IMR-90 (cell line): ENCODE results near the gene RAB31. TPM values are rescaled to one million over a fixed set of nuclear protein-coding genes. Genes with fewer than 3 reads are reported as not detected.

Source experiments
- ATAC-seq: fragments of 200-7000 bp; cut with Tn5 transposase; 2 replicates; pipeline ENCODE4 v1.9.1; 2020; ENCODE audit warnings: low read depth, mild to moderate bottlenecking, moderate library complexity
- BruUV-seq: library from RNA; stranded (reverse); fragments of 400-500 nt; replicated peaks from 2 replicates; lab custom pipeline; 2021; lab: Mats Ljungman, UMichigan
- CTCF ChIA-PET: fragments of 300-600 bp; formaldehyde crosslinking; extraction: SDS; loops from one replicate; lab custom pipeline; 2021; ENCODE audit warnings: antibody characterized with exemption; lab: Yijun Ruan, JAX
- POLR2A ChIA-PET: fragments of 300-600 bp; sonication (Branson Sonifier 250); formaldehyde crosslinking; loops from one replicate; lab custom pipeline; 2022; ENCODE audit warnings: antibody characterized with exemption; ENCODE audit not compliant: unreplicated experiment; lab: Charles Lee
- DNase-seq: peaks from one replicate; pipeline ENCODE4 v3.0.0; 2013
- H2AFZ ChIP-seq: replicated peaks from 2 replicates; pipeline ENCODE3; 2013; ENCODE audit warnings: low read length, mild to moderate bottlenecking; ENCODE audit not compliant: poor library complexity
- H2AK5ac ChIP-seq: 2 replicates; pipeline ENCODE4 v1.6.1; 2013; ENCODE audit warnings: low read depth, low read length, inconsistent platforms
- H2AK9ac ChIP-seq: replicated peaks from 2 replicates; pipeline ENCODE3; 2013; ENCODE audit warnings: mild to moderate bottlenecking, low read depth, low read length, moderate library complexity; ENCODE audit not compliant: poor library complexity
- H2BK120ac ChIP-seq: 2 replicates; pipeline ENCODE4 v1.6.1; 2013; ENCODE audit warnings: low read depth, low read length, inconsistent platforms
- H2BK15ac ChIP-seq: 3 replicates; pipeline ENCODE4 v1.6.1; 2013; ENCODE audit warnings: low read depth, low read length, inconsistent platforms
- H2BK20ac ChIP-seq: 2 replicates; pipeline ENCODE4 v1.6.1; 2013; ENCODE audit warnings: low read depth, mild to moderate bottlenecking, inconsistent platforms, low read length, moderate library complexity
- H2BK5ac ChIP-seq: 2 replicates; pipeline ENCODE4 v1.6.1; 2013; ENCODE audit warnings: mild to moderate bottlenecking, low read depth, low read length, inconsistent platforms; ENCODE audit not compliant: poor library complexity, severe bottlenecking
- H3K14ac ChIP-seq: replicated peaks from 2 replicates; pipeline ENCODE4 v1.6.1; 2013; ENCODE audit warnings: low read depth, low read length, inconsistent platforms
- H3K18ac ChIP-seq: 2 replicates; pipeline ENCODE4 v1.6.1; 2013; ENCODE audit warnings: low read depth, low read length, control low read depth
- H3K23ac ChIP-seq: 2 replicates; pipeline ENCODE4 v1.6.1; 2013; ENCODE audit warnings: low read depth, low read length, inconsistent platforms
- H3K27ac ChIP-seq: 2 replicates; pipeline ENCODE4 v1.5.1; 2013; ENCODE audit warnings: mild to moderate bottlenecking, control low read depth, low read length; ENCODE audit not compliant: insufficient read depth
- H3K27me3 ChIP-seq: 2 replicates; pipeline ENCODE4 v1.6.1; 2013; ENCODE audit warnings: low read length; ENCODE audit not compliant: control insufficient read depth, insufficient read depth
- H3K36me3 ChIP-seq: 2 replicates; pipeline ENCODE4 v1.6.1; 2013; ENCODE audit warnings: low read length, mixed read lengths; ENCODE audit not compliant: control insufficient read depth, insufficient read depth
- H3K4ac ChIP-seq: 2 replicates; pipeline ENCODE4 v1.6.1; 2013; ENCODE audit warnings: low read depth, low read length, inconsistent platforms
- H3K4me1 ChIP-seq: 2 replicates; pipeline ENCODE4 v1.6.1; 2013; ENCODE audit warnings: low read length, mixed read lengths; ENCODE audit not compliant: control insufficient read depth, insufficient read depth
- H3K4me2 ChIP-seq: 2 replicates; pipeline ENCODE4 v1.6.1; 2013; ENCODE audit warnings: low read depth, mild to moderate bottlenecking, control low read depth, low read length, moderate library complexity
- H3K4me3 ChIP-seq: 2 replicates; pipeline ENCODE4 v1.5.1; 2013; ENCODE audit warnings: low read depth, mild to moderate bottlenecking, control low read depth, low read length, moderate library complexity; ENCODE audit not compliant: insufficient read depth
- H3K56ac ChIP-seq: 2 replicates; pipeline ENCODE4 v1.6.1; 2013; ENCODE audit warnings: low read length, inconsistent platforms; ENCODE audit not compliant: insufficient read depth; ENCODE audit errors: extremely low read depth
- H3K79me1 ChIP-seq, 2 experiments: 2 replicates each; pipeline ENCODE4 v1.6.1; 2013; ENCODE audit warnings: low read length in 2 of 2, inconsistent platforms in 1 of 2, low read depth in 1 of 2
- H3K9ac ChIP-seq: 2 replicates; pipeline ENCODE4 v1.6.1; 2013; ENCODE audit warnings: low read depth, low read length, control low read depth
- H3K9me1 ChIP-seq: 2 replicates; pipeline ENCODE4 v1.6.1; 2013; ENCODE audit warnings: low read length, inconsistent platforms; ENCODE audit not compliant: insufficient read depth
- H3K9me3 ChIP-seq: 2 replicates; pipeline ENCODE4 v1.6.1; 2013; ENCODE audit warnings: low read length; ENCODE audit not compliant: control insufficient read depth, insufficient read depth
- H4K20me1 ChIP-seq: 2 replicates; pipeline ENCODE4 v1.6.1; 2013; ENCODE audit warnings: low read length, inconsistent platforms; ENCODE audit not compliant: insufficient read depth
- H4K5ac ChIP-seq: 2 replicates; pipeline ENCODE4 v1.6.1; 2013; ENCODE audit warnings: mild to moderate bottlenecking, low read depth, low read length, control low read depth
- H4K8ac ChIP-seq, 2 experiments: 2 replicates each; pipeline ENCODE4 v1.6.1; 2013; ENCODE audit warnings: low read depth in 2 of 2, low read length in 2 of 2, control low read depth in 1 of 2, inconsistent platforms in 1 of 2
- H4K91ac ChIP-seq: 2 replicates; pipeline ENCODE4 v1.6.1; 2013; ENCODE audit warnings: low read depth, low read length, inconsistent platforms; ENCODE audit not compliant: insufficient read depth
- MAZ ChIP-seq: IDR thresholded peaks from 2 replicates; pipeline ENCODE4 v1.6.1; 2012; ENCODE audit warnings: low read depth, mild to moderate bottlenecking, low read length, improper control_type of control experiment, moderate library complexity, borderline replicate concordance
- MXI1 ChIP-seq: IDR thresholded peaks from 2 replicates; pipeline ENCODE4 v1.6.1; 2012; ENCODE audit warnings: low read depth, mild to moderate bottlenecking, low read length, moderate library complexity, borderline replicate concordance
- NFE2L2 ChIP-seq: fragments of 150-350 bp; IDR thresholded peaks from 2 replicates; pipeline ENCODE4 v1.6.1; 2016; ENCODE audit warnings: low read depth, mild to moderate bottlenecking, low read length
- RAD21 ChIP-seq: IDR thresholded peaks from 2 replicates; pipeline ENCODE4 v1.6.1; 2012; ENCODE audit warnings: low read length, improper control_type of control experiment
- WGBS, 2 experiments: methylation state at CpG; one replicate each; pipeline versions ENCODE4 v1.1.5 to v1.1.7; 2013; ENCODE audit warnings: missing lambda C conversion rate in 2 of 2; ENCODE audit not compliant: insufficient read length in 1 of 2; ENCODE audit errors: extremely low coverage in 2 of 2; 5-methylcytosine and 5-hydroxymethylcytosine counted together
- dilution Hi-C: fragments of 300-500 bp; cut with HindIII; formaldehyde crosslinking; loops from one replicate; pipeline ENCODE4 v1.14.3; 2018; ENCODE audit warnings: low sequenced_read_pairs; ENCODE audit not compliant: unreplicated experiment
- in situ Hi-C: fragments of 300-500 bp; cut with MboI; formaldehyde crosslinking; loops from 3 replicates; pipeline ENCODE4 v1.14.3; 2019; ENCODE audit warnings: low sequenced_read_pairs, inconsistent platforms, mixed read lengths
- intact Hi-C: fragments of 100-400 bp; cut with micrococcal nuclease; formaldehyde crosslinking; loops from 2 replicates; pipeline ENCODE4 v1.10.0; 2022
- polyA plus RNA-seq, 3 experiments: library from polyadenylated mRNA; depleted of rRNA; stranded (reverse); fragments of >200 nt; gene quantifications; 2 replicates each; pipeline ENCODE4 v1.2.3, GENCODE V29; 2012; ENCODE audit warnings: low replicate concordance in 1 of 3
- total RNA-seq: library from RNA; depleted of rRNA; stranded (reverse); fragments of >200 nt; gene quantifications from 2 replicates; pipeline ENCODE4 v1.2.3, GENCODE V29; 2012
- TF ChIP-seq, protein P1 (sequence below): fragments of 150-350 bp; IDR thresholded peaks from 2 replicates; pipeline ENCODE4 v1.6.1; 2017; ENCODE audit warnings: mild to moderate bottlenecking, antibody characterized with exemption, low read length, low read depth
- TF ChIP-seq, protein P2 (sequence below): conservative IDR thresholded peaks from 2 replicates; pipeline ENCODE4 v1.5.1; 2012; ENCODE audit warnings: mild to moderate bottlenecking, low read depth, low read length, improper control_type of control experiment

RAB31 gene
- total and polyA plus RNA-seq, 2 of the 4 experiments (the other 2 are of a cell fraction), result 13.8 to 26.9 TPM

DNA sequence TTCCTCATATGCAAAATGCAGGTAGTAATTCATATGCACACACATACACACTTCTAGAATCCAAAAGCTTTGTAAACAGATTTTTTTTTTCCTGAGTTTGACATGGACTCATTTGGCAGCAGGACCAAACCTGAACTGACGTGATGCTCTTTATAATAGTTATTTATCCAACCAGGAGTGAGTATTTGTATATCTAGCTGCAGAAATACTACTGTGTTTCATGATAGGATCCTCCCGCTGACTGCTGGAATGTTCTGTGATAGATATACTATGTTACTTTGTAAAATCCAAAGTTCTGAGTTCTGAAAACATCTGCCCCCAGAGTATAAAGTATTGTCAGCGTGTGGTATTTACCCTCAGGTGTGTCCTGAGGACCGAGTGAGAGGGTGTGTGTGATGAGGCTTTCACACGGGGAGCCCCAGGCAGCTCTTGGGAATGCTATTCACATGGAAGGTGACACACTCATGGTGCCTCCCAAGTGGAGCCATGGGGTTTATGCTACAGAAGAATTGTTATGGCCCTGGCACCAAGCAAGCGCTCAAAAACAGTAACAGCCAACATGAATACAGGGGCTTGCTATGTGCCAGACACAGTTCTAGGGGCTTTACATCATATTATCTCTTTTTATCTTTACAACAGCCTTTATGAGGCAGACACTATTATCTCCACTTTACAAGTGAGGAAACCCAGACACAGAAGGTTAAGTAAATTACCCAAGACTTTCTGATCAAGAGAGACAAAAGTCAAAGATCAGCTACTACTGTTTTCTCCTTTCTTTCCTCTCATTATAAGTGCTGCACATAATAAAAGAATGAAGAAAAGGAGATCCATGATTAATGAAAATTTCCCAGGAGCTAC is 161.0 kb downstream of the RAB31 start:
- Histone ChIP-seq H4K20me1 (no peaks in the 10 kb centered on the region), H2AFZ (no peak overlapping the region), H3K23ac (peak overlapping the region; percentile 51; the same call in 1 of the 2 replicates), H3K27me3 (no peaks in the 10 kb centered on the region), H3K4me1 (peaks cover 15% of the 10 kb centered on the region), H2BK5ac (peak overlapping the region; percentile 55), H2BK20ac (peak overlapping the region; percentile 95), H3K9ac (no peak overlapping the region), H4K91ac (peak overlapping the region; percentile 71), H3K56ac (peak overlapping the region; percentile 65; the same call in 1 of the 2 replicates), H4K5ac (peak overlapping the region; percentile 20; the same call in 1 of the 2 replicates), H2BK120ac (peak overlapping the region; percentile 94), H3K4me3 (no peak overlapping the region), H3K18ac (peak overlapping the region; percentile 33; the same call in 1 of the 2 replicates), H3K27ac (peak overlapping the region; percentile 33; the same call in 1 of the 2 replicates), H3K4me2 (no peak overlapping the region), H2AK9ac (no peak overlapping the region), H2AK5ac (no peak overlapping the region), H4K8ac (peak overlapping the region in 1 of 2 experiments; percentile 46; a peak in 2 of 4 replicates), H3K36me3 (no peaks in the 10 kb centered on the region), H3K9me3 (peaks cover 13% of the 10 kb centered on the region; the same call in 1 of the 2 replicates), H3K14ac (peak overlapping the region; percentile 65; the same call in 1 of the 2 replicates), H3K79me1 (no peaks in the 10 kb centered on the region), H3K4ac (peak overlapping the region; percentile 88), H2BK15ac (peak overlapping the region; percentile 34; the same call in 1 of the 3 replicates), H3K9me1 (peaks cover 10% of the 10 kb centered on the region)
- ATAC-seq (no peak), DNase-seq (no peak)
- ChIA-PET POLR2A (no interaction called here), CTCF (no interaction called here)
- in situ Hi-C loops, result no loop called here
- no TSS peak for BruUV-seq
- intact Hi-C loops, result no loop called here
- dilution Hi-C loops, result no loop called here
- 46% methylated on average over 4 of the region's 6 CpGs; no CpG with 5 or more reads in 1 of the 2 experiments for WGBS, 2 experiments
- TF ChIP-seq, protein P1, sequence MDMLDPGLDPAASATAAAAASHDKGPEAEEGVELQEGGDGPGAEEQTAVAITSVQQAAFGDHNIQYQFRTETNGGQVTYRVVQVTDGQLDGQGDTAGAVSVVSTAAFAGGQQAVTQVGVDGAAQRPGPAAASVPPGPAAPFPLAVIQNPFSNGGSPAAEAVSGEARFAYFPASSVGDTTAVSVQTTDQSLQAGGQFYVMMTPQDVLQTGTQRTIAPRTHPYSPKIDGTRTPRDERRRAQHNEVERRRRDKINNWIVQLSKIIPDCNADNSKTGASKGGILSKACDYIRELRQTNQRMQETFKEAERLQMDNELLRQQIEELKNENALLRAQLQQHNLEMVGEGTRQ, result no peak
- TF ChIP-seq NFE2L2 (no peak), RAD21 (no peak), MAZ (no peak), MXI1 (no peak)
- TF ChIP-seq, protein P2, sequence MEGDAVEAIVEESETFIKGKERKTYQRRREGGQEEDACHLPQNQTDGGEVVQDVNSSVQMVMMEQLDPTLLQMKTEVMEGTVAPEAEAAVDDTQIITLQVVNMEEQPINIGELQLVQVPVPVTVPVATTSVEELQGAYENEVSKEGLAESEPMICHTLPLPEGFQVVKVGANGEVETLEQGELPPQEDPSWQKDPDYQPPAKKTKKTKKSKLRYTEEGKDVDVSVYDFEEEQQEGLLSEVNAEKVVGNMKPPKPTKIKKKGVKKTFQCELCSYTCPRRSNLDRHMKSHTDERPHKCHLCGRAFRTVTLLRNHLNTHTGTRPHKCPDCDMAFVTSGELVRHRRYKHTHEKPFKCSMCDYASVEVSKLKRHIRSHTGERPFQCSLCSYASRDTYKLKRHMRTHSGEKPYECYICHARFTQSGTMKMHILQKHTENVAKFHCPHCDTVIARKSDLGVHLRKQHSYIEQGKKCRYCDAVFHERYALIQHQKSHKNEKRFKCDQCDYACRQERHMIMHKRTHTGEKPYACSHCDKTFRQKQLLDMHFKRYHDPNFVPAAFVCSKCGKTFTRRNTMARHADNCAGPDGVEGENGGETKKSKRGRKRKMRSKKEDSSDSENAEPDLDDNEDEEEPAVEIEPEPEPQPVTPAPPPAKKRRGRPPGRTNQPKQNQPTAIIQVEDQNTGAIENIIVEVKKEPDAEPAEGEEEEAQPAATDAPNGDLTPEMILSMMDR, result no peak
